HepG2 (cell line): Measurements from ENCODE around the gene DCTN1. TPM values are rescaled to one million over a fixed set of nuclear protein-coding genes. Genes with fewer than 3 reads are reported as not detected.

ENCODE experiments used
- ATAC-seq: fragments of 200-7000 bp; cut with Tn5 transposase; 3 replicates; pipeline ENCODE4 v1.9.1; 2020; ENCODE audit warnings: mild to moderate bottlenecking, moderate library complexity
- BruUV-seq: library from RNA; stranded (reverse); fragments of 400-500 nt; replicated peaks from 2 replicates; lab custom pipeline; 2021; lab: Mats Ljungman, UMichigan
- CTCF ChIA-PET: fragments of 300-600 bp; formaldehyde crosslinking; extraction: SDS; loops from one replicate; lab custom pipeline; 2021; ENCODE audit warnings: low total read pairs, inconsistent platforms, low intra/inter-chr PET ratio; lab: Yijun Ruan, JAX
- POLR2A ChIA-PET: fragments of 350-600 bp; sonication (Branson Sonifier 250); formaldehyde crosslinking; loops from one replicate; lab custom pipeline; 2020; ENCODE audit warnings: antibody characterized with exemption, inconsistent platforms; lab: Yijun Ruan, JAX
- DNase-seq: peaks from one replicate; pipeline ENCODE4 v3.0.0-alpha.2; 2015; ENCODE audit warnings: low spot score
- FAIRE-seq: peaks from 3 replicates; lab custom pipeline; 2011; peaks lifted over from hg19 to GRCh38; lab: Jason Lieb, UNC
- H2AFZ ChIP-seq: one replicate; pipeline ENCODE4 v1.6.1; 2011; ENCODE audit warnings: low read length, inconsistent platforms
- H3K27ac ChIP-seq: fragments of 300-600 bp; 3 replicates; pipeline ENCODE4 v1.8.0; 2011; ENCODE audit warnings: mixed run types, mild to moderate bottlenecking, mixed read lengths, low read length, inconsistent platforms; ENCODE audit not compliant: insufficient read depth; ENCODE audit errors: extremely low read length
- H3K27me3 ChIP-seq, 2 experiments: fragments of 200-600 bp in 1 of 2; 2 replicates in 1 of 2; 3 replicates in 1 of 2; pipeline versions ENCODE4 v1.6.0 to v1.8.0; 2011; ENCODE audit warnings: low read length in 2 of 2, mild to moderate bottlenecking in 2 of 2, moderate library complexity in 2 of 2, inconsistent platforms in 1 of 2; ENCODE audit not compliant: insufficient read depth in 2 of 2, control insufficient read depth in 1 of 2
- H3K36me3 ChIP-seq, 2 experiments: fragments of 200-600 bp in 1 of 2; replicated peaks in 1 of 2; 2 replicates in 1 of 2; 3 replicates in 1 of 2; pipeline versions ENCODE4 v1.5.1 to v1.8.0; 2011; ENCODE audit warnings: low read length in 2 of 2, inconsistent platforms in 1 of 2; ENCODE audit not compliant: insufficient read depth in 2 of 2, control insufficient read depth in 1 of 2
- H3K4me1 ChIP-seq: 2 replicates; pipeline ENCODE4 v1.5.1; 2012; ENCODE audit warnings: low read length, inconsistent platforms; ENCODE audit not compliant: insufficient read depth
- H3K4me2 ChIP-seq: 2 replicates; pipeline ENCODE4 v1.6.0; 2011; ENCODE audit warnings: low read depth, low read length, inconsistent platforms
- H3K4me3 ChIP-seq, 3 experiments: fragments of 200-600 bp in 1 of 3; sonication (generic), shearing (Covaris generic) in 1 of 3; replicated peaks in 1 of 3; 2 replicates each; pipeline ENCODE4 v1.5.1; 2011 to 2016; ENCODE audit warnings: low read length in 3 of 3, inconsistent platforms in 2 of 3, low read depth in 2 of 3, mild to moderate bottlenecking in 2 of 3, control low read depth in 1 of 3, mixed read lengths in 1 of 3; ENCODE audit not compliant: insufficient read depth in 1 of 3
- H3K79me2 ChIP-seq: one replicate; pipeline ENCODE4 v1.6.1; 2011; ENCODE audit warnings: low read length, inconsistent platforms; ENCODE audit not compliant: insufficient read depth
- H3K9ac ChIP-seq: 2 replicates; pipeline ENCODE4 v1.6.0; 2011; ENCODE audit warnings: mild to moderate bottlenecking, low read depth, low read length, inconsistent platforms; ENCODE audit not compliant: insufficient read depth
- H3K9me3 ChIP-seq: 2 replicates; pipeline ENCODE4 v1.5.1; 2012; ENCODE audit warnings: mild to moderate bottlenecking, low read length
- H4K20me1 ChIP-seq: 2 replicates; pipeline ENCODE4 v1.6.0; 2011; ENCODE audit warnings: inconsistent platforms, mild to moderate bottlenecking, low read length, moderate library complexity; ENCODE audit not compliant: insufficient read depth
- ATF5 ChIP-seq: sonication (generic); formaldehyde crosslinking; IDR thresholded peaks from 2 replicates; pipeline ENCODE4 v1.4.0; 2020; ENCODE audit warnings: mild to moderate bottlenecking, low read depth, missing genetic modification reagents
- FOXA3 ChIP-seq: IDR thresholded peaks from 2 replicates; pipeline ENCODE4 v1.6.1; 2016; ENCODE audit warnings: missing genetic modification reagents, missing compliant biosample characterization
- FOXO4 ChIP-seq: sonication (generic); formaldehyde crosslinking; conservative IDR thresholded peaks from 2 replicates; pipeline ENCODE4 v1.8.1; 2023; ENCODE audit warnings: missing genetic modification reagents
- KLF13 ChIP-seq: sonication (generic); formaldehyde crosslinking; IDR thresholded peaks from 2 replicates; pipeline ENCODE4 v1.4.0; 2020; ENCODE audit warnings: mild to moderate bottlenecking, missing genetic modification reagents
- KMT2B ChIP-seq: IDR thresholded peaks from 2 replicates; pipeline ENCODE4 v1.6.1; 2016; ENCODE audit warnings: missing genetic modification reagents, missing compliant biosample characterization
- MXD4 ChIP-seq: IDR thresholded peaks from 2 replicates; pipeline ENCODE4 v1.6.1; 2016; ENCODE audit warnings: mild to moderate bottlenecking, missing biosample characterization, missing genetic modification reagents
- ONECUT2 ChIP-seq: sonication (generic); formaldehyde crosslinking; IDR thresholded peaks from 2 replicates; pipeline ENCODE4 v1.4.0; 2020; ENCODE audit warnings: missing genetic modification reagents
- SIN3A ChIP-seq: IDR thresholded peaks from 2 replicates; pipeline ENCODE4 v1.6.1; 2011; ENCODE audit warnings: low read depth, mild to moderate bottlenecking, control low read depth, low read length, borderline replicate concordance
- SIX1 ChIP-seq: sonication (generic); formaldehyde crosslinking; IDR thresholded peaks from 2 replicates; pipeline ENCODE4 v1.4.0; 2020; ENCODE audit warnings: missing genetic modification reagents, borderline replicate concordance
- SP140L ChIP-seq: sonication (generic); formaldehyde crosslinking; IDR thresholded peaks from 2 replicates; pipeline ENCODE4 v1.4.0; 2020; ENCODE audit warnings: missing genetic modification reagents, borderline replicate concordance
- SRF ChIP-seq: IDR thresholded peaks from 2 replicates; pipeline ENCODE4 v1.6.1; 2011; ENCODE audit warnings: mild to moderate bottlenecking, low read depth, low read length, moderate library complexity
- ZFP62 ChIP-seq: sonication (generic); formaldehyde crosslinking; IDR thresholded peaks from 2 replicates; pipeline ENCODE4 v1.4.0; 2020; ENCODE audit warnings: missing genetic modification reagents
- ZNF513 ChIP-seq: sonication (generic); formaldehyde crosslinking; conservative IDR thresholded peaks from 2 replicates; pipeline ENCODE4 v1.5.0; 2020; ENCODE audit warnings: missing genetic modification reagents
- WGBS: methylation state at CpG from one replicate; pipeline ENCODE4 v1.1.6; 2017; ENCODE audit warnings: low lambda C conversion rate; 5-methylcytosine and 5-hydroxymethylcytosine counted together
- in situ Hi-C: cut with HindIII; loops from 2 replicates; pipeline ENCODE4 v1.10.0; 2017; ENCODE audit warnings: low pct_unique_long_range_greater_than_20kb; ENCODE audit not compliant: extremely low pct_ligation_motif_present
- intact Hi-C: fragments of 100-400 bp; cut with micrococcal nuclease; formaldehyde crosslinking; loops from one replicate; pipeline ENCODE4 v1.10.0; 2022; ENCODE audit not compliant: unreplicated experiment
- polyA plus RNA-seq, 8 experiments: library from polyadenylated mRNA; depleted of rRNA in 3 of 8; stranded (reverse) in 7 of 8; unstranded in 1 of 8; fragments of >200 nt; fragmentation: Illumina TruSeq in 4 of 8; extraction: Trizol in 4 of 8; gene quantifications; 2 replicates each; pipeline versions ENCODE4 v1.2.1 to v1.2.3, GENCODE V29; 2011 to 2016; ENCODE audit warnings: low read depth in 4 of 8, missing spikeins in 1 of 8, mixed read lengths in 1 of 8; ENCODE audit not compliant: insufficient read depth in 1 of 8
- total RNA-seq, 5 experiments: library from RNA; depleted of rRNA; stranded (reverse); fragments of >200 nt; fragmentation: Illumina TruSeq; extraction: Trizol; gene quantifications; 2 replicates each; pipeline ENCODE4 v1.2.3, GENCODE V29; 2016; ENCODE audit warnings: low read depth in 1 of 5
- TF ChIP-seq, protein P1 (sequence below): sonication (generic); formaldehyde crosslinking; IDR thresholded peaks from 2 replicates; pipeline ENCODE4 v1.8.0; 2022; ENCODE audit warnings: mild to moderate bottlenecking, missing genetic modification reagents; ENCODE audit not compliant: insufficient replicate concordance
- TF ChIP-seq, protein P2 (sequence below): sonication (generic); formaldehyde crosslinking; IDR thresholded peaks from 2 replicates; pipeline ENCODE4 v1.4.0; 2020; ENCODE audit warnings: mild to moderate bottlenecking, missing genetic modification reagents

The DCTN1 gene
- total and polyA plus RNA-seq, 2 of the 13 experiments (the other 11 are each of a cell fraction or from before 2014, with no cell fraction given), result 73.2 to 122 TPM

DNA sequence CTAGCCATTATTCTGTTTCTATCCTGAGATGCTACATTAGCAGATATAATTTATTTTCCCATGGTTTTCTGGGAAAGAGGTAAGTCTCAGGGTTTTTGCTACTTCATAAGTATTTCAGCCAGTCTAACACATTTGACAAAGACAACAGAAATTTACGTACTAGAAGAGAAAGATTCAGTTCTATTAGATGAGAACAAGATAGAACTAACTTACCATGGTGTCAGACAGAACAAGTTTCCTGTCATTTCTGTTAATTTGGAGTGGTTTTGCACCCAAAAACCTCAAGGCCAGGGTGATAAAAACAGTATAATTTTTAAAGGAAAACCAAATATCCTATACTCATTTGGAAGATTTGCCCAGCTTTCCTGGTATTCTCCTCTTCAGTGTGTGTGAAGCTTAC, 52.5 kb downstream of the DCTN1 start (continued):
- TF ChIP-seq SIN3A (no peak), ZFP62 (CRISPR knock-in tag) (no peak), ONECUT2 (CRISPR knock-in tag) (no peak)

- H3K4me2 ChIP-seq, result no peak overlapping the region
- intact Hi-C loops, result no loop called here
- H3K9me3 ChIP-seq, result no peaks in the 10 kb centered on the region
- CTCF ChIA-PET, result no interaction called here
- no peaks in the 10 kb centered on the region for H3K79me2 ChIP-seq
- no peak overlapping the region for H3K4me3 ChIP-seq
- BruUV-seq, result no TSS peak
- H3K4me1 ChIP-seq, result no peaks in the 10 kb centered on the region
- POLR2A ChIA-PET, result no interaction called here
- 21% methylated on average over 5 of the region's 5 CpGs for WGBS
- H2AFZ ChIP-seq, result no peak overlapping the region
- no peaks in the 10 kb centered on the region for H4K20me1 ChIP-seq
- DNase-seq (no peak), FAIRE-seq (no peak), ATAC-seq (no peak)
- no peaks in the 10 kb centered on the region for H3K27me3 ChIP-seq
- no peak overlapping the region for H3K27ac ChIP-seq
- no peaks in the 10 kb centered on the region for H3K36me3 ChIP-seq
- no peak overlapping the region for H3K9ac ChIP-seq
- in situ Hi-C loops, result no loop called here
- TF ChIP-seq, protein P1, sequence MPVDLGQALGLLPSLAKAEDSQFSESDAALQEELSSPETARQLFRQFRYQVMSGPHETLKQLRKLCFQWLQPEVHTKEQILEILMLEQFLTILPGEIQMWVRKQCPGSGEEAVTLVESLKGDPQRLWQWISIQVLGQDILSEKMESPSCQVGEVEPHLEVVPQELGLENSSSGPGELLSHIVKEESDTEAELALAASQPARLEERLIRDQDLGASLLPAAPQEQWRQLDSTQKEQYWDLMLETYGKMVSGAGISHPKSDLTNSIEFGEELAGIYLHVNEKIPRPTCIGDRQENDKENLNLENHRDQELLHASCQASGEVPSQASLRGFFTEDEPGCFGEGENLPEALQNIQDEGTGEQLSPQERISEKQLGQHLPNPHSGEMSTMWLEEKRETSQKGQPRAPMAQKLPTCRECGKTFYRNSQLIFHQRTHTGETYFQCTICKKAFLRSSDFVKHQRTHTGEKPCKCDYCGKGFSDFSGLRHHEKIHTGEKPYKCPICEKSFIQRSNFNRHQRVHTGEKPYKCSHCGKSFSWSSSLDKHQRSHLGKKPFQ, result no peak
- TF ChIP-seq KMT2B (CRISPR knock-in tag), result no peak
- no peak for TF ChIP-seq SP140L (CRISPR knock-in tag)
- TF ChIP-seq FOXO4 (CRISPR knock-in tag), result no peak
- no peak for TF ChIP-seq SRF
- TF ChIP-seq FOXA3 (CRISPR knock-in tag), result no peak
- TF ChIP-seq ZNF513 (CRISPR knock-in tag), result no peak
- TF ChIP-seq SIX1, result no peak
- TF ChIP-seq ATF5 (CRISPR knock-in tag), result no peak
- TF ChIP-seq MXD4, result no peak
- no peak for TF ChIP-seq KLF13 (CRISPR knock-in tag)
- TF ChIP-seq, protein P2, sequence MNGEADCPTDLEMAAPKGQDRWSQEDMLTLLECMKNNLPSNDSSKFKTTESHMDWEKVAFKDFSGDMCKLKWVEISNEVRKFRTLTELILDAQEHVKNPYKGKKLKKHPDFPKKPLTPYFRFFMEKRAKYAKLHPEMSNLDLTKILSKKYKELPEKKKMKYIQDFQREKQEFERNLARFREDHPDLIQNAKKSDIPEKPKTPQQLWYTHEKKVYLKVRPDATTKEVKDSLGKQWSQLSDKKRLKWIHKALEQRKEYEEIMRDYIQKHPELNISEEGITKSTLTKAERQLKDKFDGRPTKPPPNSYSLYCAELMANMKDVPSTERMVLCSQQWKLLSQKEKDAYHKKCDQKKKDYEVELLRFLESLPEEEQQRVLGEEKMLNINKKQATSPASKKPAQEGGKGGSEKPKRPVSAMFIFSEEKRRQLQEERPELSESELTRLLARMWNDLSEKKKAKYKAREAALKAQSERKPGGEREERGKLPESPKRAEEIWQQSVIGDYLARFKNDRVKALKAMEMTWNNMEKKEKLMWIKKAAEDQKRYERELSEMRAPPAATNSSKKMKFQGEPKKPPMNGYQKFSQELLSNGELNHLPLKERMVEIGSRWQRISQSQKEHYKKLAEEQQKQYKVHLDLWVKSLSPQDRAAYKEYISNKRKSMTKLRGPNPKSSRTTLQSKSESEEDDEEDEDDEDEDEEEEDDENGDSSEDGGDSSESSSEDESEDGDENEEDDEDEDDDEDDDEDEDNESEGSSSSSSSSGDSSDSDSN (CRISPR knock-in tag), result no peak
Observed at GRCh38 chr2:74327199-74327598, 52.9 kb downstream of the DCTN1 start.
